Omental fat pad (tissue), 4 donors: ENCODE results near the gene ZBTB26. TPM values are rescaled to one million over a fixed set of nuclear protein-coding genes. Genes with fewer than 3 reads are reported as not detected.
"Not testable (repeated sequence)": the region's sequence is repeated elsewhere in the genome, so short reads cannot be mapped to it uniquely, and the experiment has no call there.

ENCODE experiments used
- ATAC-seq: fragments of 150-250 bp; one replicate; pipeline ENCODE4 v1.9.1; 2016; ENCODE audit warnings: mild to moderate bottlenecking, moderate library complexity; ENCODE audit not compliant: low FRiP score
- DNase-seq: peaks from one replicate; pipeline ENCODE4 v3.0.0-alpha.2; 2019; ENCODE audit warnings: low spot score
- CTCF ChIP-seq, 3 donors: fragments of 450-650 bp; IDR thresholded peaks; one replicate each; pipeline ENCODE4 v1.5.1; 2016 to 2017; ENCODE audit warnings: antibody characterized with exemption in 3 of 3, mild to moderate bottlenecking in 3 of 3, moderate library complexity in 2 of 3
- total RNA-seq, 4 donors: library from RNA; depleted of rRNA; stranded (reverse); fragments of >200 nt; gene quantifications; one replicate each; pipeline ENCODE4 v1.1.0, GENCODE V29; 2016

ZBTB26 gene
- total RNA-seq, 4 donors from 2014 or later, result 3.1 to 7.3 (median 3.6) TPM

GRCh38 chr9:122912671-122912963 is 18.7 kb downstream of the ZBTB26 start:
- DNase-seq (no peak), ATAC-seq (no peak)
- no peak for TF ChIP-seq CTCF (IDR thresholded peaks at IDR 0.05)

GRCh38 chr9:122906122-122906521 is 25.2 kb downstream of the ZBTB26 start:
- DNase-seq, ATAC-seq: not testable (repeated sequence)

GRCh38 chr9:122904823-122905710 is 26.2 kb downstream of the ZBTB26 start, which contains the start of gene RC3H2:
Gene RC3H2, minus strand, starts transcription at chr9:122905359. Its CDS starts 7,850 bp downstream, at chr9:122897509.
- ATAC-seq (peak; percentile 99), DNase-seq (peak; percentile 87)
- TF ChIP-seq CTCF (IDR thresholded peaks at IDR 0.05), result no peak

GRCh38 chr9:122904466-122904822 is 26.9 kb downstream of the ZBTB26 start:
- TF ChIP-seq CTCF (IDR thresholded peaks at IDR 0.05), result no peak
- DNase-seq (no peak), ATAC-seq (peak; percentile 58)

GRCh38 chr9:122900791-122901190 is 30.5 kb downstream of the ZBTB26 start:
- DNase-seq, result no peak
- no peak for TF ChIP-seq CTCF (IDR thresholded peaks at IDR 0.05)
- ATAC-seq, result no peak

- DNase-seq (no peak), ATAC-seq (no peak)
- no peak for TF ChIP-seq CTCF (IDR thresholded peaks at IDR 0.05)
Observed at GRCh38 chr9:122897969-122898368, 33.3 kb downstream of the ZBTB26 start.

- no peak for ATAC-seq
Observed at GRCh38 chr9:122888480-122888879, 42.8 kb downstream of the ZBTB26 start.

More at GRCh38 chr9:122888480-122888879, 42.8 kb downstream of the ZBTB26 start:
- no peak for DNase-seq
- no peak for TF ChIP-seq CTCF (IDR thresholded peaks at IDR 0.05)
